Measurements from ENCODE around the gene CHI3L1. TPM values are rescaled to one million over a fixed set of nuclear protein-coding genes. Genes with fewer than 3 reads are reported as not detected.

Gene CHI3L1
- total RNA-seq, 2 experiments from 2014 or later, result not detected

DNA sequence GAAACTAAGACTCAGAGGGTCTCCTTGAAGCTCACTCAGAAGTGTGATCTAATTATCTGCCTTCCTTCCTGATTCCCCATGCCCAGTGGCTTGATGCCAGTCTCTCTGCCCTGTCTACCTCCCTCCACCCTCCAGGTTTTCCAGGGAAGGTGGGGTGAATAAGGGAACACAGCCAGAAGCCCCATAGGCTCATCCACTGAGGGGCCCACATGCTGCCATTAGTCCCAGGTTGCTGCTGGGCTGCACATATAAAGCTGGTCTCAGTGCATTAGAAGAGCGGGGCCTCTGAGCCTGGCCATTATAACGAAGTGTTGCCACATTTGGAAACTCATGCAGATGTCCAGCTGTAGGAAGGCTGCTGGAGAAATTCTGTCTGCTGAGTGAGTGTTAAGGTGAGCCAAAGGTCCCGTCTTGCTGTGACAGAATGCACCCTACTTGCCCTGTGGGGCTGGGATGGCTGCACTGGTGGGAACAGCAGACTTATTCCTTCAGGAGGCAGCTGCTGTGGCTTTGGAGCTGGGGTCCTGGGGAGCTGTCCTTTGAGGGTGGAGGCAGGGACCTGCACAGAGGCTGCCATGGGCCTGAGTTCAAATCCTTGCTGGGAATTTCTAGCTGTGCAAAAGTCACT, 56.0 kb downstream of the CHI3L1 start:
- H3K4me1 Mint-ChIP-seq, result peaks cover 2% of the 10 kb centered on the region

DNA sequence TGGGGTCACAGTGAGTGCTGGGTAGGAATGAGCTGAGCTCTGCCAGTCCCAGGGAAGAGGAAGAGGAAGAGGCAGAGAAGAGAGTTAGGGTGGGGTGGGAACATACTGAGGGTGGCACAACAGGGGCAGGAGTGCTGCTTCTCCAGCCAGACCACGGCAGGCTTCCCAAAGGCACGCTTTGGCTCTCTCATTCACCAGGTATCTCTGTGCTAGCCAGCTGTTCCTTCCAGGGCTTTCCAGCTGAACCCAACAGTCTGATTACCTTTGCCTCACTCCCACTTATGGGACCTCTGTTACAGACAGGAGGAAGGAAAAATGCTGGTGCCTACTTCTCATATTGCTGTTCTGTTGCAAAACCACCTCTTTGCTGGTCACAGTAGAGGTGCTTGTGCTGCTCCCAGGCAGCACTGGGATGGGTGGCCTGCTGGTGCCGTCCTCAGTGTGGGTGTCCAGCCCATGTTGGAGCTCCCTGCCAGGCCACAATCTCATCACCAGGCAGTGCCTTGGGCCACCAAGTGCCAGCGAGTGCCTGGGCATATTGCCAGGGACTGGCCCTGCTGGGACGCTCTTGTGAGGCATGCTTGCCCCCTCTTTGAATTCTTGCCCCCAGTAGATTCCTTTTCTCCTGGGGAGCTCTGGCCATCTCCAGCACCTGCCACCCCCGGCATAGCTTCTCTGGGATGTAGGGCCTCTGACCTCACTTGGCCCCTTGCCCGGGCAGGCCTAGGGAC, 56.8 kb downstream of the CHI3L1 start:
- Mint-ChIP-seq H3K9me3 (no peaks in the 10 kb centered on the region), H3K27ac (no peak overlapping the region), H3K36me3 (no peaks in the 10 kb centered on the region), H3K27me3 (peaks cover 45% of the 10 kb centered on the region), H3K4me3 (no peak overlapping the region), H3K4me1 (peaks cover 2% of the 10 kb centered on the region)
- no peak for DNase-seq

More for the DNA sequence above, 56.0 kb downstream of the CHI3L1 start:
- H3K9me3 Mint-ChIP-seq, result no peaks in the 10 kb centered on the region
- peaks cover 37% of the 10 kb centered on the region for H3K27me3 Mint-ChIP-seq
- no peaks in the 10 kb centered on the region for H3K36me3 Mint-ChIP-seq
- no peak overlapping the region for H3K4me3 Mint-ChIP-seq
- H3K27ac Mint-ChIP-seq, result no peak overlapping the region
- no peak for DNase-seq

Other genes starting within 250 kb of the CHI3L1 start
- 10 to 100 TPM; 77.3 to 82.1 TPM for gene ADIPOR1, start 228.4 kb downstream of the CHI3L1 start, total RNA-seq
- gene CYB5R1, start 219.4 kb downstream of the CHI3L1 start, total RNA-seq, result 10 to 100 TPM; 18.3 to 19.2 TPM
- 10 to 100 TPM; 81.4 to 81.9 TPM for gene TMEM183A, start 179.3 kb downstream of the CHI3L1 start, total RNA-seq
- 10 to 100 TPM; 20.8 to 21.3 TPM for gene PPFIA4, start 160.2 kb downstream of the CHI3L1 start, total RNA-seq
- not detected for gene MYOG, start 100.7 kb downstream of the CHI3L1 start, total RNA-seq
- not detected for gene ADORA1, start 59.0 kb downstream of the CHI3L1 start, total RNA-seq
- not detected for gene MYBPH, start 10.9 kb downstream of the CHI3L1 start, total RNA-seq
- under 1 TPM; 0.21 to 0.56 TPM for gene CHIT1, start 43.0 kb upstream of the CHI3L1 start, total RNA-seq
- 10 to 100 TPM; 74.7 to 81.2 TPM for gene BTG2, start 118.8 kb upstream of the CHI3L1 start, total RNA-seq
- gene FMOD, start 164.4 kb upstream of the CHI3L1 start, total RNA-seq, result 1 to 10 TPM; 3.2 to 3.3 TPM

Measured in activated naive CD8-positive, alpha-beta T cell treated with anti-CD3 and anti-CD28 coated beads for 36 hours (primary cell).